OCI-LY3 (cell line): Measurements from ENCODE around the gene ABO.

Experiments
- CTCF ChIP-seq: fragments of 200-600, 300-600 bp; sonication (generic); IDR thresholded peaks from 2 replicates; pipeline ENCODE4 v1.5.1; 2014; ENCODE audit warnings: antibody characterized with exemption, low read length, low read depth
- EZH2phosphoT487 ChIP-seq: fragments of 200-600 bp; shearing (Covaris generic); IDR thresholded peaks from 2 replicates; pipeline ENCODE4 v1.6.1; 2018; ENCODE audit warnings: antibody characterized with exemption, mixed run types, low read depth

- no peak for TF ChIP-seq CTCF
- no peak for TF ChIP-seq EZH2phosphoT487
These were observed 10.3 kb upstream of the ABO start for GRCh38 chr9:133285252-133285775.
